ENCODE data around the gene SYNC. TPM values are rescaled to one million over a fixed set of nuclear protein-coding genes. Genes with fewer than 3 reads are reported as not detected.

The SYNC gene
- total and polyA plus RNA-seq, 2 of the 8 experiments (the other 6 are each of a cell fraction or from before 2014, with no cell fraction given): 0.06 to 0.17 TPM

DNA sequence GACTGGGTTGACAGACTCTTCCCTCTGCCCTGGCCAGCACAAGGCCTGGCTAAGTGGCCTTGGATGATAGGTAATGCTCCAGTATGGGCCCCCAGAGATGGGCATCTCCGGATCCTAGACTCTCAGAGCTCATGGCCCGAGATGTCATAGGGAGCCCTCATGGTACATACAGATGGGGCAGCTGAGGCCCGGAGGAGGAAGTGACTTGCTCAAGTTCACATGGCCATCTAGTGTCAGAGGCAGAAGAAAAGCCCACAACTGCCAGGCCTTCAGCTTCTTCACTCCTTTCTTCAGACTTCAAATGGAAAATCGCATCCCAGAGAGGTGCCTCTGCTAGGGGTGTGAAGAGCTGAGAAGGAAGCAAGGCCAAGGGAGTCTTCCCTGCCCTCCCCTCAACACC lies 46.8 kb upstream of the SYNC start (continued):
- TF ChIP-seq RXRA (IDR thresholded peaks at IDR 0.05; ENCODE audit: insufficient read depth, low read depth, low read length): no peak
- TF ChIP-seq, protein P1, sequence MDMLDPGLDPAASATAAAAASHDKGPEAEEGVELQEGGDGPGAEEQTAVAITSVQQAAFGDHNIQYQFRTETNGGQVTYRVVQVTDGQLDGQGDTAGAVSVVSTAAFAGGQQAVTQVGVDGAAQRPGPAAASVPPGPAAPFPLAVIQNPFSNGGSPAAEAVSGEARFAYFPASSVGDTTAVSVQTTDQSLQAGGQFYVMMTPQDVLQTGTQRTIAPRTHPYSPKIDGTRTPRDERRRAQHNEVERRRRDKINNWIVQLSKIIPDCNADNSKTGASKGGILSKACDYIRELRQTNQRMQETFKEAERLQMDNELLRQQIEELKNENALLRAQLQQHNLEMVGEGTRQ (IDR thresholded peaks at IDR 0.05; ENCODE audit: low read length): no peak
